Measurements from ENCODE around the gene CTNND2. TPM values are rescaled to one million over a fixed set of nuclear protein-coding genes. Genes with fewer than 3 reads are reported as not detected.

CTNND2 gene
- total RNA-seq, 1 donor: 1.9 TPM

DNA sequence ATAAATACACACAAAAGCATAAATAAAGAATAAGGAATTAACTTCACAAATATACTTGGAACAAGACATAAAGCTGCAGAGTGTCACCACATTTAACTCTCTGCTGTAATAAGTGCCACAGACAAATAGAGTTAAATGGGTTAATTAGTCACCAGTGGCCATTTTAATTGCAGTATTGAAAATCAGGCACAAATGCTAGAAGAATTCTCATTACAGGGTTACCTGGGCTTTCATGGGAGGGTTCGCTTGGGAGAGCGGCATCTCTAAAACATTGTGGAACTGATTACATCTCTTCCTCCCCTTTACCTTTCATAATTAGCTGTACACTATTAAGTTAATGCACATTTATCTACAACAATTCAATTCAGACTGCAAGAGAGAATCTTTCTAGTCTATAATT is 637.9 kb downstream of the CTNND2 start:
- H3K4me3 ChIP-seq (ENCODE audit: low read depth, low read length): no peak overlapping the region
- TF ChIP-seq CTCF (IDR thresholded peaks at IDR 0.05; ENCODE audit: insufficient read depth, low read length): no peak
- DNase-seq (ENCODE audit: low read depth): no peak

- no peak overlapping the region for H3K4me3 ChIP-seq (ENCODE audit: low read depth, low read length)
- no peak for TF ChIP-seq CTCF (IDR thresholded peaks at IDR 0.05; ENCODE audit: insufficient read depth, low read length)
- no peak for DNase-seq (ENCODE audit: low read depth)
These were observed 643.0 kb downstream of the CTNND2 start for GRCh38 chr5:11261241-11261640.

DNA sequence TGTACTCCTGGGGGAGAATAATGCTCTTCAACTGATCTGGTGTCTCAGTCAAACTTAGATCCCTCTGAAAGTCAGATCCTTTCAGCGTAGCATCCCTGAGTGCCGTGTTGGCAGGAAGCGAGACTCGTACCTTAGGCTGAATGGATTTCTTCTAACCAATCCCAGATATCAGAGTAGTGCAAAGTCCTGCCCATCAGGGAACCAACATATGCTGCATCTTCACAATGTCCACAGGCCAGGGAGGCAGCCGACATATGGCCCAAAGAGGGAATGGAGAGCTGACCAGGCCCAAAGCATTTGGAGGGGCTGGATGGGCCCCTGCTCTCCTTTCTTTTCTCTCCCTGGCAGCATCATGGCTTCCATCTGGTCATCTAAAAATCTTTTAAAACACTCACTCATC is 646.2 kb downstream of the CTNND2 start:
- no peak for DNase-seq (ENCODE audit: low read depth)
- no peak for TF ChIP-seq CTCF (IDR thresholded peaks at IDR 0.05; ENCODE audit: insufficient read depth, low read length)
- H3K4me3 ChIP-seq (ENCODE audit: low read depth, low read length): no peak overlapping the region

DNA sequence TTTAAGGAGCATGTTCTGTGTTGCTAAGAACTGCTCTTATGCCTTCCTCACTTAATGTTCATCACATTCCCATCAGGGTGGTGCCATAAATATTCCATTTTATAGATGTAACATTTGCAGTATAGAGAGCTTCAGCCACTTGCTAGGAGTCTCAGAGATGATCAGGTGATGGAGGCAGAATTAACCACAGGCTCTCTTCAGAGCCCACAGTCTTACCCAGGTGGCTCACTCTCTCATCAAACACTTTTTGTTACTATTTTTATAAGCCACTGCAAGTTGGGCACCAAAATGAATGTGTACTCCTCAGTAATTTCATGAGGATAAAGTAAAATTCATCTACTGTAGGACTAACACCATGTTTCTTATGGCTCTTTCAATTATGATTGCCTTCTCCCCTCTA is 651.7 kb downstream of the CTNND2 start:
- TF ChIP-seq CTCF (IDR thresholded peaks at IDR 0.05; ENCODE audit: insufficient read depth, low read length): no peak
- DNase-seq (ENCODE audit: low read depth): no peak
- no peak overlapping the region for H3K4me3 ChIP-seq (ENCODE audit: low read depth, low read length)

GRCh38 chr5:11252075-11252474 is 652.2 kb downstream of the CTNND2 start:
- no peak overlapping the region for H3K4me3 ChIP-seq (ENCODE audit: low read depth, low read length)
- TF ChIP-seq CTCF (IDR thresholded peaks at IDR 0.05; ENCODE audit: insufficient read depth, low read length): no peak
- DNase-seq (ENCODE audit: low read depth): no peak

DNA sequence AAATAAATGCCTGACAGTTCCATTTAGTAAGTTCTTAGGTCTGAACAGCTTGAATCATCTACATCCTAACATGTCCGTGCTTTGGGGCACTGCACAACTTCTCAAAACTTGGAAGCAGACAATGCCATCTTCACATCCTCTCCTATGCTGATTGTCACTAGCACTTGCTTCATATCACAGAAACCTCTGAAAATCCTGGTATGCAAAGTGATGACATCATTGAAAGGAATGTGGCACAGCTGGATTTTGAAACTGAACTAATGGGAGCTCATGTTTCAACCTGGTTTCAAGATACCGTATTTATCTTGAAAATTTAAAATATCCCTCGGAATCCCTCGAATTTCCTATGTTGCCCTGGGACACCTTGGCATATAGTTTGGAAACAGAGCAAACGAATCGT is 653.0 kb downstream of the CTNND2 start:
- no peak overlapping the region for H3K4me3 ChIP-seq (ENCODE audit: low read depth, low read length)
- DNase-seq (ENCODE audit: low read depth): no peak
- no peak for TF ChIP-seq CTCF (IDR thresholded peaks at IDR 0.05; ENCODE audit: insufficient read depth, low read length)

DNA sequence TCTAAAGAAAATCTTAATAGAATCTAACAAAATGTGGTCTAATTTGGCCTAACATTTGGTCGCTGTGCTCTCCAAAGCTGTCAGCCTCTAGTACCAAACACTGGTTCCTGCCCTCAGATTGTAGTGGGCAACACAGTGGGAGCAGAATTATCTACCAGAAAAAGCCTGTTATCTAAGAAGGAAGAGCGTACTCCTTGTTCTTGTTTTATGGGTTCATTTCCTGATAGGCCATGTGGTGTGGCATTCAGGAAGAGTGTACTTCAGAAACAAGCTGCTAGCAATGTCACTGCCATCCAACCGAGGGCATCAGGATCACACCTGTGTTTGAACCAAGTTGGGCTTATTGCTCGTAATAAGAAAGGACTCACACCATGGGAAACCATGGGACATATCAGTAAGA is 655.3 kb downstream of the CTNND2 start:
- TF ChIP-seq CTCF (IDR thresholded peaks at IDR 0.05; ENCODE audit: insufficient read depth, low read length): no peak
- DNase-seq (ENCODE audit: low read depth): no peak
- no peak overlapping the region for H3K4me3 ChIP-seq (ENCODE audit: low read depth, low read length)
